DOHH2 (cell line): ENCODE data around the gene RHBDD3.

Source experiments
- EZH2phosphoT487 ChIP-seq: fragments of 200-600 bp; sonication (generic); IDR thresholded peaks from 2 replicates; pipeline ENCODE4 v1.6.1; 2017; ENCODE audit warnings: borderline replicate concordance, mild to moderate bottlenecking, antibody characterized with exemption, low read length, moderate library complexity, mixed read lengths
- TF ChIP-seq, protein P1 (sequence below): fragments of 200-600 bp; sonication (generic); IDR thresholded peaks from one replicate; pipeline ENCODE4 v1.5.1; 2014; ENCODE audit warnings: antibody characterized with exemption, mild to moderate bottlenecking, low read depth, low read length; ENCODE audit not compliant: poor library complexity, severe bottlenecking

DNA sequence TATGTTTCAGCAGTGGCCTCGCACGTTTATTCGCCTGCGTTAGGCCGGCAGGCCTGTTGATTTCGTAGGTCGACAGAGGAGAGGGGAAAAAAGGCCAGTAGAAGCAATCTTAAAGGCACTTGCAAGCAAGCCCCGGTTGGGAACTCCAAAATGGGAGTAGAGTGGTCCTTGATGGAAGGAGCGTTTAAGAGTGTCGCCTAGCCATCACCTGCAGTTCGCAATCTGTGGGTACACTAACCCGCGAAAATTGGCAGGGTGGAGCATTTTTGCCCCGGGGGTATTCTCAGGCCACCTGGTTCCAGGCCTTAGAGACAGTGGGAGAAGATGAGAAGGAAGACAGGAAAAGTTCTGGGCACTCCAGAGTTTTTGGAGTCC is 1.4 kb upstream of the RHBDD3 start:
- TF ChIP-seq, protein P1, sequence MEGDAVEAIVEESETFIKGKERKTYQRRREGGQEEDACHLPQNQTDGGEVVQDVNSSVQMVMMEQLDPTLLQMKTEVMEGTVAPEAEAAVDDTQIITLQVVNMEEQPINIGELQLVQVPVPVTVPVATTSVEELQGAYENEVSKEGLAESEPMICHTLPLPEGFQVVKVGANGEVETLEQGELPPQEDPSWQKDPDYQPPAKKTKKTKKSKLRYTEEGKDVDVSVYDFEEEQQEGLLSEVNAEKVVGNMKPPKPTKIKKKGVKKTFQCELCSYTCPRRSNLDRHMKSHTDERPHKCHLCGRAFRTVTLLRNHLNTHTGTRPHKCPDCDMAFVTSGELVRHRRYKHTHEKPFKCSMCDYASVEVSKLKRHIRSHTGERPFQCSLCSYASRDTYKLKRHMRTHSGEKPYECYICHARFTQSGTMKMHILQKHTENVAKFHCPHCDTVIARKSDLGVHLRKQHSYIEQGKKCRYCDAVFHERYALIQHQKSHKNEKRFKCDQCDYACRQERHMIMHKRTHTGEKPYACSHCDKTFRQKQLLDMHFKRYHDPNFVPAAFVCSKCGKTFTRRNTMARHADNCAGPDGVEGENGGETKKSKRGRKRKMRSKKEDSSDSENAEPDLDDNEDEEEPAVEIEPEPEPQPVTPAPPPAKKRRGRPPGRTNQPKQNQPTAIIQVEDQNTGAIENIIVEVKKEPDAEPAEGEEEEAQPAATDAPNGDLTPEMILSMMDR: no peak
- TF ChIP-seq EZH2phosphoT487: no peak
